Erythroblast (primary cell): ENCODE data around the gene SNRPF.
"Not testable (repeated sequence)": the region's sequence is repeated elsewhere in the genome, so short reads cannot be mapped to it uniquely, and the experiment has no call there.

Source experiments
- DNase-seq, 2 experiments: peaks; one replicate each; lab custom pipeline; 2025; lab: John Stamatoyannopoulos, UW
- GATA1 ChIP-seq: IDR thresholded peaks from 2 replicates; pipeline ENCODE4 v1.6.1; 2011; ENCODE audit warnings: low read depth, mild to moderate bottlenecking, control low read depth, low read length, moderate library complexity
- POLR2A ChIP-seq: IDR thresholded peaks from 2 replicates; pipeline ENCODE4 v1.6.1; 2011; ENCODE audit warnings: mild to moderate bottlenecking, low read length

Gene SNRPF

GRCh38 chr12:95858451-95859343, at the start of gene SNRPF:
Gene SNRPF (plus strand): TSS chr12:95858952. CDS start chr12:95859074, 122 bp downstream.
- peak; percentile 97 to 98 for DNase-seq
- TF ChIP-seq GATA1 (no peak), POLR2A (peak; percentile 80)

GRCh38 chr12:95809000-95809680, 49.6 kb upstream of the SNRPF start:
- no peak for DNase-seq
- TF ChIP-seq GATA1 (no peak), POLR2A (no peak)

GRCh38 chr12:95810411-95810810, 48.3 kb upstream of the SNRPF start:
- no peak for DNase-seq
- TF ChIP-seq POLR2A: no peak
- TF ChIP-seq GATA1: no peak

GRCh38 chr12:95812155-95812554, 46.6 kb upstream of the SNRPF start:
- DNase-seq: not testable (repeated sequence)

GRCh38 chr12:95815632-95816212, 43.0 kb upstream of the SNRPF start:
- peak in 1 of 2 experiments; percentile 25 for DNase-seq
- TF ChIP-seq GATA1: no peak
- TF ChIP-seq POLR2A: no peak

GRCh38 chr12:95820096-95820703, 38.6 kb upstream of the SNRPF start:
- no peak for TF ChIP-seq POLR2A
- DNase-seq: peak; percentile 15 to 45

- DNase-seq: no peak
- TF ChIP-seq GATA1 (no peak), POLR2A (no peak)
Measured at GRCh38 chr12:95829395-95829794, 29.4 kb upstream of the SNRPF start.

GRCh38 chr12:95830335-95831089, 28.2 kb upstream of the SNRPF start:
- TF ChIP-seq GATA1 (no peak), POLR2A (no peak)
- DNase-seq: no peak

GRCh38 chr12:95834572-95834971, 24.2 kb upstream of the SNRPF start:
- TF ChIP-seq POLR2A: no peak
- no peak for TF ChIP-seq GATA1
- no peak for DNase-seq

GRCh38 chr12:95836185-95836609, 22.6 kb upstream of the SNRPF start:
- no peak for DNase-seq
- TF ChIP-seq GATA1: no peak
- no peak for TF ChIP-seq POLR2A

- TF ChIP-seq POLR2A (no peak), GATA1 (no peak)
- DNase-seq: no peak
Measured at GRCh38 chr12:95836630-95837239, 22.0 kb upstream of the SNRPF start.

GRCh38 chr12:95837240-95838038, 21.3 kb upstream of the SNRPF start:
- TF ChIP-seq POLR2A: no peak
- no peak for TF ChIP-seq GATA1
- DNase-seq: no peak

GRCh38 chr12:95838125-95838524, 20.6 kb upstream of the SNRPF start:
- no peak for DNase-seq

GRCh38 chr12:95842426-95842825, 16.3 kb upstream of the SNRPF start:
- DNase-seq: not testable (repeated sequence)

More at GRCh38 chr12:95838125-95838524, 20.6 kb upstream of the SNRPF start:
- no peak for TF ChIP-seq GATA1
- TF ChIP-seq POLR2A: no peak
